HepG2 (cell line): ENCODE measurements around the gene GSG1.

Experiments used
- CEBPB ChIP-seq: IDR thresholded peaks from 2 replicates; pipeline ENCODE4 v1.6.1; 2011; ENCODE audit warnings: low read depth, low read length, improper control_type of control experiment, borderline replicate concordance
- CHCHD3 ChIP-seq: sonication (generic); formaldehyde crosslinking; IDR thresholded peaks from 2 replicates; pipeline ENCODE4 v1.8.0; 2022; ENCODE audit warnings: mild to moderate bottlenecking, missing genetic modification reagents, moderate library complexity
- CTCF ChIP-seq: sonication (generic); formaldehyde crosslinking; IDR thresholded peaks from 2 replicates; pipeline ENCODE4 v1.5.0; 2020; ENCODE audit warnings: mild to moderate bottlenecking, missing genetic modification reagents, moderate library complexity
- SSRP1 ChIP-seq: IDR thresholded peaks from 2 replicates; pipeline ENCODE4 v1.6.1; 2016; ENCODE audit warnings: control low read depth
- ZBTB33 ChIP-seq: sonication (generic); formaldehyde crosslinking; IDR thresholded peaks from 2 replicates; pipeline ENCODE4 v1.4.0; 2020; ENCODE audit warnings: missing genetic modification reagents

GRCh38 chr12:13080266-13080665 lies 23.2 kb downstream of the GSG1 start:
- TF ChIP-seq CTCF (CRISPR knock-in tag) (no peak), SSRP1 (CRISPR knock-in tag) (no peak), CHCHD3 (CRISPR knock-in tag) (no peak), ZBTB33 (CRISPR knock-in tag) (no peak), CEBPB (no peak)
